ENCODE results near the gene NUP54.

DNA sequence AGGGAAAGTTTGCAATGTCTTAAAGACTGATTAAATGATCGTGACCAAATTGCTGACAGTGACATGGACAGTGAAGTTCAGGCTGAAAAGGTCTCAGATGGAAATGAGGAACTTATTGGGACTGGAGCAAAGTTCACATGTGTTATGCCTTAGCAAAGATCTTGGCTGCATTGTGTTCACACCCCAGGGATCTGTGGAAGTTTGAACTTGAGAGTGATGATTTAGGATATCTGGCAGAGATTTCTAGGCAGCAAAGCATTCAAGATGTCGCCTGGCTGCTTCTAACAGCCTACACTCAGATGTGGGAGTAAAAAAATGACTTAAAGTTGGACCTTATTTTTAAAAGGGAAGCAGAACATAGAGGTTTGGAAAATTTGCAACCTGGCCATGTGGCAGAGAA is 44.0 kb upstream of the NUP54 start:
- TF ChIP-seq EZH2phosphoT487 (IDR thresholded peaks at IDR 0.05; ENCODE audit: low read depth) (no peak), CTCF (IDR thresholded peaks at IDR 0.05; ENCODE audit: low read depth, low read length) (no peak)
